HEK293 (cell line): ENCODE measurements around the gene UQCC3.

ENCODE experiments used
- CTCF ChIA-PET: fragments of 350-600 bp; formaldehyde crosslinking; extraction: SDS; loops from one replicate; lab custom pipeline; 2021; ENCODE audit warnings: antibody characterized with exemption; lab: Yijun Ruan, JAX
- POLR2A ChIA-PET: fragments of 300-600 bp; formaldehyde crosslinking; extraction: SDS; loops from one replicate; lab custom pipeline; 2020; ENCODE audit warnings: antibody characterized with exemption, inconsistent platforms; lab: Yijun Ruan, JAX
- H3K27ac ChIP-seq: fragments of 200-500 bp; sonication (Bioruptor generic); 2 replicates; pipeline ENCODE4 v1.5.1; 2014; ENCODE audit warnings: low read depth, low read length, control low read depth, inconsistent platforms; ENCODE audit errors: extremely low read depth
- H3K36me3 ChIP-seq, 2 experiments: fragments of 200-500 bp in 1 of 2; sonication (Bioruptor generic) in 1 of 2; 1 replicate in 1 of 2; 2 replicates in 1 of 2; pipeline ENCODE4 v1.5.1; 2014 to 2017; ENCODE audit warnings: inconsistent platforms in 2 of 2, low read length in 2 of 2; ENCODE audit not compliant: control insufficient read depth in 2 of 2, insufficient read depth in 1 of 2
- H3K4me1 ChIP-seq: fragments of 200-500 bp; sonication (Bioruptor generic); 2 replicates; pipeline ENCODE4 v1.5.1; 2014; ENCODE audit warnings: mild to moderate bottlenecking, low read length, inconsistent platforms; ENCODE audit not compliant: control insufficient read depth, insufficient read depth
- H3K4me3 ChIP-seq: 2 replicates; pipeline ENCODE4 v1.5.1; 2011; ENCODE audit warnings: low read depth, mild to moderate bottlenecking, control low read depth, low read length, moderate library complexity
- H3K9me3 ChIP-seq: fragments of 200-500 bp; sonication (Bioruptor generic); 2 replicates; pipeline ENCODE4 v1.5.1; 2014; ENCODE audit warnings: low read depth, low read length, inconsistent platforms; ENCODE audit not compliant: control insufficient read depth, insufficient read depth
- GLIS1 ChIP-seq: fragments of 450-650 bp; formaldehyde crosslinking; IDR thresholded peaks from 2 replicates; pipeline ENCODE4 v1.5.1; 2016; ENCODE audit warnings: missing biosample characterization, missing genetic modification characterization
- HOXC10 ChIP-seq: sonication (generic); formaldehyde crosslinking; IDR thresholded peaks from 2 replicates; pipeline ENCODE4 v1.8.1; 2023; ENCODE audit warnings: mild to moderate bottlenecking, missing genetic modification reagents
- OVOL3 ChIP-seq: fragments of 450-650 bp; formaldehyde crosslinking; IDR thresholded peaks from 2 replicates; pipeline ENCODE4 v1.5.1; 2016; ENCODE audit warnings: missing biosample characterization, missing genetic modification characterization
- WT1 ChIP-seq: fragments of 450-650 bp; formaldehyde crosslinking; IDR thresholded peaks from 2 replicates; pipeline ENCODE4 v1.5.1; 2016; ENCODE audit warnings: missing biosample characterization, missing genetic modification characterization
- YY2 ChIP-seq: fragments of 450-650 bp; formaldehyde crosslinking; IDR thresholded peaks from 2 replicates; pipeline ENCODE4 v1.5.1; 2016; ENCODE audit warnings: missing biosample characterization, missing genetic modification characterization
- ZBTB7A ChIP-seq: fragments of 450-650 bp; formaldehyde crosslinking; IDR thresholded peaks from 2 replicates; pipeline ENCODE4 v1.5.1; 2016; ENCODE audit warnings: low read depth, missing biosample characterization, missing genetic modification characterization
- ZFP41 ChIP-seq: fragments of 450-650 bp; formaldehyde crosslinking; IDR thresholded peaks from 2 replicates; pipeline ENCODE4 v1.5.1; 2016; ENCODE audit warnings: missing biosample characterization, missing genetic modification characterization, borderline replicate concordance
- ZNF10 ChIP-seq: fragments of 450-650 bp; formaldehyde crosslinking; IDR thresholded peaks from 2 replicates; pipeline ENCODE4 v1.5.1; 2017; ENCODE audit warnings: missing biosample characterization, missing genetic modification characterization
- ZNF114 ChIP-seq: fragments of 450-650 bp; formaldehyde crosslinking; IDR thresholded peaks from 2 replicates; pipeline ENCODE4 v1.5.0; 2017; ENCODE audit warnings: missing biosample characterization, missing genetic modification characterization
- ZNF155 ChIP-seq: fragments of 450-650 bp; formaldehyde crosslinking; IDR thresholded peaks from 2 replicates; pipeline ENCODE4 v1.5.1; 2016; ENCODE audit warnings: missing biosample characterization, missing genetic modification characterization
- ZNF169 ChIP-seq: fragments of 450-650 bp; formaldehyde crosslinking; IDR thresholded peaks from 2 replicates; pipeline ENCODE4 v1.5.1; 2016; ENCODE audit warnings: missing biosample characterization, missing genetic modification characterization
- ZNF2 ChIP-seq: fragments of 450-650 bp; formaldehyde crosslinking; IDR thresholded peaks from 2 replicates; pipeline ENCODE4 v1.5.1; 2016; ENCODE audit warnings: missing biosample characterization, missing genetic modification characterization
- ZNF239 ChIP-seq: fragments of 450-650 bp; formaldehyde crosslinking; IDR thresholded peaks from 2 replicates; pipeline ENCODE4 v1.5.1; 2016; ENCODE audit warnings: missing biosample characterization, missing genetic modification characterization
- ZNF391 ChIP-seq: fragments of 450-650 bp; formaldehyde crosslinking; IDR thresholded peaks from 2 replicates; pipeline ENCODE4 v1.5.1; 2016; ENCODE audit warnings: low read depth, missing biosample characterization, missing genetic modification characterization, borderline replicate concordance
- ZNF544 ChIP-seq: fragments of 450-650 bp; formaldehyde crosslinking; IDR thresholded peaks from 2 replicates; pipeline ENCODE4 v1.5.0; 2017; ENCODE audit warnings: missing biosample characterization, missing genetic modification characterization
- ZNF701 ChIP-seq: fragments of 450-650 bp; formaldehyde crosslinking; IDR thresholded peaks from 2 replicates; pipeline ENCODE4 v1.5.1; 2016; ENCODE audit warnings: missing biosample characterization, missing genetic modification characterization
- ZNF747 ChIP-seq: fragments of 450-650 bp; formaldehyde crosslinking; IDR thresholded peaks from 2 replicates; pipeline ENCODE4 v1.5.1; 2016; ENCODE audit warnings: missing biosample characterization, missing genetic modification characterization
- ZNF76 ChIP-seq: fragments of 450-650 bp; formaldehyde crosslinking; IDR thresholded peaks from 2 replicates; pipeline ENCODE4; 2016; ENCODE audit warnings: low read depth, missing biosample characterization, missing genetic modification characterization, borderline replicate concordance
- ZNF837 ChIP-seq: fragments of 450-650 bp; formaldehyde crosslinking; IDR thresholded peaks from 2 replicates; pipeline ENCODE4 v1.5.1; 2016; ENCODE audit warnings: missing biosample characterization, missing genetic modification characterization
- TF ChIP-seq, protein P1 (sequence below): fragments of 450-650 bp; formaldehyde crosslinking; IDR thresholded peaks from 2 replicates; pipeline ENCODE4 v1.5.1; 2016; ENCODE audit warnings: missing biosample characterization, missing genetic modification characterization

UQCC3 gene

GRCh38 chr11:62627713-62628112, 43.8 kb upstream of the UQCC3 start:
- ChIA-PET POLR2A (interaction anchor here (0.6 to 1.2 kb wide), 2 partner anchors 28 to 37 kb away, joined by 5 read pairs; partner anchors contain the start of gene TUT1), CTCF (interaction anchor here (1.2 kb wide), 1 partner anchor 16 kb away, joined by 6 read pairs; no protein-coding TSS in a partner anchor)
- TF ChIP-seq ZNF747 (tag by site-specific recombination) (no peak), ZNF10 (tag by site-specific recombination) (no peak), ZNF239 (tag by site-specific recombination) (no peak), ZNF391 (tag by site-specific recombination) (no peak)
- TF ChIP-seq, protein P1, sequence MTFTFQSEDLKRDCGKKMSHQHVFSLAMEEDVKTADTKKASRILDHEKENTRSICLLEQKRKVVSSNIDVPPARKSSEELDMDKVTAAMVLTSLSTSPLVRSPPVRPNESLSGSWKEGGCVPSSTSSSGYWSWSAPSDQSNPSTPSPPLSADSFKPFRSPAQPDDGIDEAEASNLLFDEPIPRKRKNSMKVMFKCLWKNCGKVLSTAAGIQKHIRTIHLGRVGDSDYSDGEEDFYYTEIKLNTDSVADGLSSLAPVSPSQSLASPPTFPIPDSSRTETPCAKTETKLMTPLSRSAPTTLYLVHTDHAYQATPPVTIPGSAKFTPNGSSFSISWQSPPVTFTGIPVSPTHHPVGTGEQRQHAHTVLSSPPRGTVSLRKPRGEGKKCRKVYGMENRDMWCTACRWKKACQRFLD = no peak
- H3K36me3 ChIP-seq = peaks cover 19 to 81% of the 10 kb centered on the region in 2 experiments
- no peak overlapping the region for H3K4me3 ChIP-seq
- no peak overlapping the region for H3K27ac ChIP-seq
- no peaks in the 10 kb centered on the region for H3K9me3 ChIP-seq
- H3K4me1 ChIP-seq = no peaks in the 10 kb centered on the region

- CTCF ChIA-PET = interaction anchor here (0.6 to 0.7 kb wide), 2 partner anchors 41 to 247 kb away, joined by 3 read pairs; no protein-coding TSS in a partner anchor
- no peaks in the 10 kb centered on the region for H3K4me1 ChIP-seq
- no peak for TF ChIP-seq WT1 (tag by site-specific recombination)
- TF ChIP-seq HOXC10 (CRISPR knock-in tag) = no peak
- no peak for TF ChIP-seq ZBTB7A (tag by site-specific recombination)
- TF ChIP-seq ZNF155 (tag by site-specific recombination) = no peak
- TF ChIP-seq ZNF169 (tag by site-specific recombination) = no peak
- no peak for TF ChIP-seq ZNF114 (tag by site-specific recombination)
- no peak for TF ChIP-seq ZNF544
- no peak for TF ChIP-seq ZNF2 (tag by site-specific recombination)
- TF ChIP-seq ZFP41 (tag by site-specific recombination) = no peak
- TF ChIP-seq YY2 = no peak
- no peak for TF ChIP-seq ZNF837 (tag by site-specific recombination)
- no peak for TF ChIP-seq ZNF76 (tag by site-specific recombination)
- POLR2A ChIA-PET = interaction anchor here (0.6 to 1.6 kb wide), 2 partner anchors 40 to 233 kb away, joined by 3 to 6 read pairs; partner anchors contain the start of gene LBHD1
- peaks cover 43 to 95% of the 10 kb centered on the region in 2 experiments for H3K36me3 ChIP-seq
- H3K27ac ChIP-seq = no peak overlapping the region
- H3K4me3 ChIP-seq = no peak overlapping the region
- H3K9me3 ChIP-seq = no peaks in the 10 kb centered on the region
These were observed 39.0 kb upstream of the UQCC3 start for GRCh38 chr11:62632492-62632891.

DNA sequence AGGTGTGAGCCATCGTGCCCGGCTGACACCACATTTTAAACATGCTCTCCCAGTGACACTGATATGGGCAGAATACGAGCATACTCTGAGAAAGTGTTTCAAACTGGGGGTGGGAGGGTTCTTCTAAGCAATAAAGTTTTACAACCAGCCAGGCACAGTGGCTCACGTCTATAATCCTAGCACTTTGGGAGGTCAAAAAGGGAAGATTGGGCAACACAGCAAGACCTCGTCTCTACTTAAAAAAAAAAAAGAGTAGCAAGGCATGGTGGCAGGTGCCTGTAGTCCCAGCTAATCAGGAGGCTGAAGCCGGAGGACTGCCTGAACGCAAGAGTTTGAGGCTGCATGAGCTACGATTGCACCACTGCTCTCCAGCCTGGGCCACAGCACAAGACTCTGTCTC, 27.3 kb upstream of the UQCC3 start:
- no peak overlapping the region for H3K27ac ChIP-seq
- CTCF ChIA-PET = no interaction called here
- H3K4me3 ChIP-seq = no peak overlapping the region
- H3K36me3 ChIP-seq = peaks cover 5 to 50% of the 10 kb centered on the region in 2 experiments; a peak in 2 of 3 replicates
- H3K4me1 ChIP-seq = peaks cover 3% of the 10 kb centered on the region; the same call in 1 of the 2 replicates
- H3K9me3 ChIP-seq = no peaks in the 10 kb centered on the region
- POLR2A ChIA-PET = interaction anchor here (0.6 to 5.2 kb wide), 6 partner anchors 10 to 161 kb away, joined by 3 to 59 read pairs (median 6); partner anchors contain the start of genes C11orf98, CSKMT, EEF1G and LBHD1
- peak; percentile 25; the same call in 1 of the 2 replicates for TF ChIP-seq GLIS1 (tag by site-specific recombination)
- TF ChIP-seq OVOL3 (tag by site-specific recombination) = no peak
- peak; percentile 40; the same call in 1 of the 2 replicates for TF ChIP-seq WT1 (tag by site-specific recombination)
- no peak for TF ChIP-seq ZNF701 (tag by site-specific recombination)
